ENCODE data around the gene RIOX2. TPM values are rescaled to one million over a fixed set of nuclear protein-coding genes. Genes with fewer than 3 reads are reported as not detected.
"Not testable (repeated sequence)": the region's sequence is repeated elsewhere in the genome, so short reads cannot be mapped to it uniquely, and the experiment has no call there.

Gene RIOX2
- 85.4 and 90.9 TPM in 2 replicates for total RNA-seq

GRCh38 chr3:97971679-97972567, at the start of gene RIOX2:
Gene RIOX2, minus strand, starts transcription at chr3:97972431. Its CDS starts 4,838 bp downstream, at chr3:97967593.
- peaks cover 92% of the 10 kb centered on the region for H3K4me1 Mint-ChIP-seq (ENCODE audit: low read depth)
- DNase-seq (ENCODE audit: low spot score): peak; percentile 77
- H3K36me3 Mint-ChIP-seq (ENCODE audit: low read depth): peaks cover 30% of the 10 kb centered on the region
- intact Hi-C loops (cut with micrococcal nuclease): loop anchor here (1.0 to 5.0 kb wide), 7 partner anchors 9 to 208 kb away; partner anchors contain the start of genes ARL6 and CRYBG3
- peak within 1 kb of the TSS; percentile 97 for H3K4me3 Mint-ChIP-seq
- H3K9me3 Mint-ChIP-seq: peaks cover 5% of the 10 kb centered on the region
- peak within 1 kb of the TSS; percentile 99 for H3K27ac Mint-ChIP-seq
- H3K27me3 Mint-ChIP-seq (ENCODE audit: insufficient read depth): no peaks in the 10 kb centered on the region

- no peaks in the 10 kb centered on the region for H3K27me3 Mint-ChIP-seq (ENCODE audit: insufficient read depth)
- DNase-seq (ENCODE audit: low spot score): no peak
- intact Hi-C loops (cut with micrococcal nuclease): no loop called here
- H3K4me1 Mint-ChIP-seq (ENCODE audit: low read depth): peaks cover 27% of the 10 kb centered on the region
- peaks cover 4% of the 10 kb centered on the region for H3K9me3 Mint-ChIP-seq
- H3K4me3 Mint-ChIP-seq: no peak overlapping the region
- H3K36me3 Mint-ChIP-seq (ENCODE audit: low read depth): peaks cover 2% of the 10 kb centered on the region
- H3K27ac Mint-ChIP-seq: no peak overlapping the region
These were observed 48.2 kb upstream of the RIOX2 start for GRCh38 chr3:98020412-98020811.

- H3K9me3 Mint-ChIP-seq: peaks cover 6% of the 10 kb centered on the region
- H3K4me3 Mint-ChIP-seq: no peak overlapping the region
- peaks cover 5% of the 10 kb centered on the region for H3K36me3 Mint-ChIP-seq (ENCODE audit: low read depth)
- no peak overlapping the region for H3K27ac Mint-ChIP-seq
- no peak for DNase-seq (ENCODE audit: low spot score)
- peaks cover 26% of the 10 kb centered on the region for H3K4me1 Mint-ChIP-seq (ENCODE audit: low read depth)
- intact Hi-C loops (cut with micrococcal nuclease): no loop called here
- no peaks in the 10 kb centered on the region for H3K27me3 Mint-ChIP-seq (ENCODE audit: insufficient read depth)
These were observed 46.1 kb upstream of the RIOX2 start for GRCh38 chr3:98018301-98018700.

GRCh38 chr3:98014268-98014585, 42.0 kb upstream of the RIOX2 start:
- peaks cover 5% of the 10 kb centered on the region for H3K36me3 Mint-ChIP-seq (ENCODE audit: low read depth)
- H3K4me1 Mint-ChIP-seq (ENCODE audit: low read depth): peaks cover 28% of the 10 kb centered on the region
- intact Hi-C loops (cut with micrococcal nuclease): no loop called here
- H3K4me3 Mint-ChIP-seq: no peak overlapping the region
- no peaks in the 10 kb centered on the region for H3K27me3 Mint-ChIP-seq (ENCODE audit: insufficient read depth)
- no peak overlapping the region for H3K27ac Mint-ChIP-seq
- DNase-seq (ENCODE audit: low spot score): no peak
- peaks cover 6% of the 10 kb centered on the region for H3K9me3 Mint-ChIP-seq

GRCh38 chr3:98013411-98014267, 41.4 kb upstream of the RIOX2 start:
- Mint-ChIP-seq H3K27me3 (ENCODE audit: insufficient read depth) (no peaks in the 10 kb centered on the region), H3K36me3 (ENCODE audit: low read depth) (peaks cover 5% of the 10 kb centered on the region), H3K4me3 (no peak overlapping the region), H3K9me3 (peaks cover 6% of the 10 kb centered on the region), H3K4me1 (ENCODE audit: low read depth) (peaks cover 33% of the 10 kb centered on the region), H3K27ac (no peak overlapping the region)
- DNase-seq (ENCODE audit: low spot score): no peak
- intact Hi-C loops (cut with micrococcal nuclease): no loop called here

- Mint-ChIP-seq H3K27ac (no peak overlapping the region), H3K36me3 (ENCODE audit: low read depth) (peaks cover 5% of the 10 kb centered on the region), H3K9me3 (peaks cover 6% of the 10 kb centered on the region), H3K27me3 (ENCODE audit: insufficient read depth) (no peaks in the 10 kb centered on the region), H3K4me3 (no peak overlapping the region), H3K4me1 (ENCODE audit: low read depth) (peaks cover 40% of the 10 kb centered on the region)
- DNase-seq (ENCODE audit: low spot score): no peak
- intact Hi-C loops (cut with micrococcal nuclease): no loop called here
These were observed 40.7 kb upstream of the RIOX2 start for GRCh38 chr3:98012979-98013378.

- H3K36me3 Mint-ChIP-seq (ENCODE audit: low read depth); H3K27me3 Mint-ChIP-seq (ENCODE audit: insufficient read depth); DNase-seq (ENCODE audit: low spot score); H3K27ac Mint-ChIP-seq; H3K4me3 Mint-ChIP-seq; intact Hi-C loops (cut with micrococcal nuclease): not testable (repeated sequence)
- peaks cover 54% of the 10 kb centered on the region for H3K4me1 Mint-ChIP-seq (ENCODE audit: low read depth)
- peaks cover 11% of the 10 kb centered on the region for H3K9me3 Mint-ChIP-seq
These were observed 38.7 kb upstream of the RIOX2 start for GRCh38 chr3:98010883-98011449.

GRCh38 chr3:98010194-98010882, 38.1 kb upstream of the RIOX2 start:
- peaks cover 51% of the 10 kb centered on the region for H3K4me1 Mint-ChIP-seq (ENCODE audit: low read depth)
- no peak for DNase-seq (ENCODE audit: low spot score)
- H3K36me3 Mint-ChIP-seq (ENCODE audit: low read depth): peaks cover 9% of the 10 kb centered on the region
- no peak overlapping the region for H3K27ac Mint-ChIP-seq
- no peaks in the 10 kb centered on the region for H3K27me3 Mint-ChIP-seq (ENCODE audit: insufficient read depth)
- H3K4me3 Mint-ChIP-seq: no peak overlapping the region
- intact Hi-C loops (cut with micrococcal nuclease): no loop called here
- H3K9me3 Mint-ChIP-seq: peaks cover 6% of the 10 kb centered on the region

GRCh38 chr3:98008855-98009254, 36.6 kb upstream of the RIOX2 start:
- H3K4me3 Mint-ChIP-seq: no peak overlapping the region
- intact Hi-C loops (cut with micrococcal nuclease): loop anchor here (5.0 kb wide), 1 partner anchor 37 kb away; the partner anchor contains the start of gene RIOX2

GRCh38 chr3:98005438-98005837, 33.2 kb upstream of the RIOX2 start:
- H3K27ac Mint-ChIP-seq: no peak overlapping the region
- H3K4me3 Mint-ChIP-seq: no peak overlapping the region
- peaks cover 12% of the 10 kb centered on the region for H3K36me3 Mint-ChIP-seq (ENCODE audit: low read depth)
- peaks cover 70% of the 10 kb centered on the region for H3K4me1 Mint-ChIP-seq (ENCODE audit: low read depth)
- intact Hi-C loops (cut with micrococcal nuclease): loop anchor here (2.0 to 5.0 kb wide), 2 partner anchors 15 to 33 kb away; partner anchors contain the start of gene RIOX2
- peaks cover 16% of the 10 kb centered on the region for H3K9me3 Mint-ChIP-seq
- H3K27me3 Mint-ChIP-seq (ENCODE audit: insufficient read depth): no peaks in the 10 kb centered on the region
- DNase-seq (ENCODE audit: low spot score): no peak

More at GRCh38 chr3:98008855-98009254, 36.6 kb upstream of the RIOX2 start:
- DNase-seq (ENCODE audit: low spot score): no peak
- Mint-ChIP-seq H3K36me3 (ENCODE audit: low read depth) (peaks cover 11% of the 10 kb centered on the region), H3K4me1 (ENCODE audit: low read depth) (peaks cover 60% of the 10 kb centered on the region), H3K9me3 (peaks cover 5% of the 10 kb centered on the region), H3K27ac (peak overlapping the region; percentile 59), H3K27me3 (ENCODE audit: insufficient read depth) (no peaks in the 10 kb centered on the region)

- H3K27ac Mint-ChIP-seq: no peak overlapping the region
- H3K27me3 Mint-ChIP-seq (ENCODE audit: insufficient read depth): no peaks in the 10 kb centered on the region
- peaks cover 16% of the 10 kb centered on the region for H3K9me3 Mint-ChIP-seq
- intact Hi-C loops (cut with micrococcal nuclease): loop anchor here (2.0 to 5.0 kb wide), 2 partner anchors 14 to 32 kb away; partner anchors contain the start of gene RIOX2
- peaks cover 12% of the 10 kb centered on the region for H3K36me3 Mint-ChIP-seq (ENCODE audit: low read depth)
- no peak for DNase-seq (ENCODE audit: low spot score)
- peaks cover 70% of the 10 kb centered on the region for H3K4me1 Mint-ChIP-seq (ENCODE audit: low read depth)
- H3K4me3 Mint-ChIP-seq: no peak overlapping the region
These were observed 32.5 kb upstream of the RIOX2 start for GRCh38 chr3:98004721-98005120.

GRCh38 chr3:98003306-98003969, 31.2 kb upstream of the RIOX2 start:
- peaks cover 16% of the 10 kb centered on the region for H3K36me3 Mint-ChIP-seq (ENCODE audit: low read depth)
- no peak for DNase-seq (ENCODE audit: low spot score)
- peak overlapping the region; percentile 60 for H3K27ac Mint-ChIP-seq
- intact Hi-C loops (cut with micrococcal nuclease): loop anchor here (2.0 kb wide), 1 partner anchor 21 kb away; no protein-coding TSS in a partner anchor
- peaks cover 16% of the 10 kb centered on the region for H3K9me3 Mint-ChIP-seq
- H3K27me3 Mint-ChIP-seq (ENCODE audit: insufficient read depth): no peaks in the 10 kb centered on the region
- peaks cover 57% of the 10 kb centered on the region for H3K4me1 Mint-ChIP-seq (ENCODE audit: low read depth)
- H3K4me3 Mint-ChIP-seq: peak overlapping the region; percentile 25
